ENCODE data around the gene LONP2. TPM values are rescaled to one million over a fixed set of nuclear protein-coding genes. Genes with fewer than 3 reads are reported as not detected.

The LONP2 gene
- total and polyA plus RNA-seq, 10 of the 15 experiments (the other 5 are each of a cell fraction or from before 2014, with no cell fraction given): 8.3 to 48.0 (median 34.8) TPM

DNA sequence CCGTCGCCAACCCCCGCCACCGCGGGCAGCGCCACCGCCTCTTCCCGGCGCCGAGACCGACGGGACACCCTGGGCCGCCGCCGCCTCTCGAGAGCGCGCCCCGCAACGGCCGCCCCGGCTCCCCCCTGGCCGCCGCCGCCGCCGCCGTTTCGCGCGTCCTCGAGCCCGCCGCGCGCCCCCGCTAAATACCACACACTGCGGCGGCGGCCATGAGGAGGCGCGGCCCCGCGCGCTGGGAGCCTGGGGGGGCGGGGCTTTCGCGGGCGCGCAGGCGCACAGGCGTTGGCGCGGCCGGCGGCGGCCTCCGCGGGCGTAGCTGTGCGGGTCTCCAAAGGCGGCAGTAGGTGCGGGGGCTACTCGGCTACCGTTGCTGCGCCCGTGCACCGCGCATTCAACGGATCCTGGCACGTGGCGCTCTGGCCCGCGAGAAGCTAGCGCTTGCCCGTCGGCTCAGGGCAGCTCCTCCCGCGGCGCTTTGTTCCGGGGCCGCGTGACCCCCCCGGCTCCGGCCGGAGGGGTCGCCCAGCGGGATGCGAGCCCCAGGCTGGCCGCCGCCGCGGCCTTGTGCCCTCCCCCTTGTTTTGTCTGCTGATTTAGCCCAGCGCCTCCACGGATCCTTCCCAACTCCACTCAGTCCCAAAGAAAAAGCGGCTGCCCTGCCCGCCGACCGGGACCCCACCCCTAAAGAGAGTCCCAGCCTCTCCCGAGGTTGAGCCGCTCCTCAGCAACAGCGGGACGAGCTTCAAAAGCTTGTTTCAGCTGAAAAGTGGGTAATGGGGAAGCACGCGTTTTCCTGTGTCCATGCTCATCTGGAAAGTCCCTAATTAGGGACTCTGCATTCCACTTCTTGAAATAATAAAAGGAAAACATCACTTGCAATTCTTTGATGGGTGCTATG is 141.4 kb downstream of the LONP2 start, which contains the start of gene SIAH1 (continued):
- TF ChIP-seq ZZZ3 (IDR thresholded peaks at IDR 0.05; ENCODE audit: control insufficient read depth, insufficient read length, low read depth): no peak
- TF ChIP-seq, protein P1, sequence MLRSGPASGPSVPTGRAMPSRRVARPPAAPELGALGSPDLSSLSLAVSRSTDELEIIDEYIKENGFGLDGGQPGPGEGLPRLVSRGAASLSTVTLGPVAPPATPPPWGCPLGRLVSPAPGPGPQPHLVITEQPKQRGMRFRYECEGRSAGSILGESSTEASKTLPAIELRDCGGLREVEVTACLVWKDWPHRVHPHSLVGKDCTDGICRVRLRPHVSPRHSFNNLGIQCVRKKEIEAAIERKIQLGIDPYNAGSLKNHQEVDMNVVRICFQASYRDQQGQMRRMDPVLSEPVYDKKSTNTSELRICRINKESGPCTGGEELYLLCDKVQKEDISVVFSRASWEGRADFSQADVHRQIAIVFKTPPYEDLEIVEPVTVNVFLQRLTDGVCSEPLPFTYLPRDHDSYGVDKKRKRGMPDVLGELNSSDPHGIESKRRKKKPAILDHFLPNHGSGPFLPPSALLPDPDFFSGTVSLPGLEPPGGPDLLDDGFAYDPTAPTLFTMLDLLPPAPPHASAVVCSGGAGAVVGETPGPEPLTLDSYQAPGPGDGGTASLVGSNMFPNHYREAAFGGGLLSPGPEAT (IDR thresholded peaks at IDR 0.05; ENCODE audit: low read depth): peak; percentile 69
- TF ChIP-seq MXI1 (IDR thresholded peaks at IDR 0.05; ENCODE audit: low read depth, low read length): no peak
- TF ChIP-seq FOS (IDR thresholded peaks at IDR 0.05; ENCODE audit: borderline replicate concordance, extremely low read depth, insufficient read length): no peak
- TF ChIP-seq BACH1 (IDR thresholded peaks at IDR 0.05; ENCODE audit: borderline replicate concordance): peak; percentile 40
- TF ChIP-seq CBX3 (IDR thresholded peaks at IDR 0.05; ENCODE audit: borderline replicate concordance, low read depth): no peak
- no peak for TF ChIP-seq CHD1 (IDR thresholded peaks at IDR 0.05; ENCODE audit: low read depth, low read length)
- TF ChIP-seq KDM1A (IDR thresholded peaks at IDR 0.05; ENCODE audit: borderline replicate concordance): no peak
- TF ChIP-seq HCFC1 (IDR thresholded peaks at IDR 0.05; ENCODE audit: low read length): no peak
- TF ChIP-seq NBN (IDR thresholded peaks at IDR 0.05): no peak
- no peak for TF ChIP-seq PAX8 (IDR thresholded peaks at IDR 0.05)
- TF ChIP-seq SIN3A (IDR thresholded peaks at IDR 0.05; ENCODE audit: low read depth, low read length): peak; percentile 21; the same call in 1 of the 2 replicates
- no peak for TF ChIP-seq ATF7 (IDR thresholded peaks at IDR 0.05; ENCODE audit: low read depth)
- TF ChIP-seq, protein P2, sequence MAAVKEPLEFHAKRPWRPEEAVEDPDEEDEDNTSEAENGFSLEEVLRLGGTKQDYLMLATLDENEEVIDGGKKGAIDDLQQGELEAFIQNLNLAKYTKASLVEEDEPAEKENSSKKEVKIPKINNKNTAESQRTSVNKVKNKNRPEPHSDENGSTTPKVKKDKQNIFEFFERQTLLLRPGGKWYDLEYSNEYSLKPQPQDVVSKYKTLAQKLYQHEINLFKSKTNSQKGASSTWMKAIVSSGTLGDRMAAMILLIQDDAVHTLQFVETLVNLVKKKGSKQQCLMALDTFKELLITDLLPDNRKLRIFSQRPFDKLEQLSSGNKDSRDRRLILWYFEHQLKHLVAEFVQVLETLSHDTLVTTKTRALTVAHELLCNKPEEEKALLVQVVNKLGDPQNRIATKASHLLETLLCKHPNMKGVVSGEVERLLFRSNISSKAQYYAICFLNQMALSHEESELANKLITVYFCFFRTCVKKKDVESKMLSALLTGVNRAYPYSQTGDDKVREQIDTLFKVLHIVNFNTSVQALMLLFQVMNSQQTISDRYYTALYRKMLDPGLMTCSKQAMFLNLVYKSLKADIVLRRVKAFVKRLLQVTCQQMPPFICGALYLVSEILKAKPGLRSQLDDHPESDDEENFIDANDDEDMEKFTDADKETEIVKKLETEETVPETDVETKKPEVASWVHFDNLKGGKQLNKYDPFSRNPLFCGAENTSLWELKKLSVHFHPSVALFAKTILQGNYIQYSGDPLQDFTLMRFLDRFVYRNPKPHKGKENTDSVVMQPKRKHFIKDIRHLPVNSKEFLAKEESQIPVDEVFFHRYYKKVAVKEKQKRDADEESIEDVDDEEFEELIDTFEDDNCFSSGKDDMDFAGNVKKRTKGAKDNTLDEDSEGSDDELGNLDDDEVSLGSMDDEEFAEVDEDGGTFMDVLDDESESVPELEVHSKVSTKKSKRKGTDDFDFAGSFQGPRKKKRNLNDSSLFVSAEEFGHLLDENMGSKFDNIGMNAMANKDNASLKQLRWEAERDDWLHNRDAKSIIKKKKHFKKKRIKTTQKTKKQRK (IDR thresholded peaks at IDR 0.05; ENCODE audit: low read depth, low read length): no peak
- 0 out of 3 replicates have a peak, but pooled peaks have one; percentile 27 for TF ChIP-seq POU2F2 (IDR thresholded peaks at IDR 0.05; ENCODE audit: borderline replicate concordance, low read depth, low read length)
- TF ChIP-seq FOXK2 (IDR thresholded peaks at IDR 0.05): no peak
- TF ChIP-seq SP1 (IDR thresholded peaks at IDR 0.05; ENCODE audit: low read depth, low read length): no peak
- TF ChIP-seq BCL11A (IDR thresholded peaks at IDR 0.05; ENCODE audit: low read depth, low read length): no peak
- TF ChIP-seq ZBED1 (IDR thresholded peaks at IDR 0.05; ENCODE audit: borderline replicate concordance): no peak
- 0 out of 2 replicates have a peak, but pooled peaks have one; percentile 17 for TF ChIP-seq MTA2 (IDR thresholded peaks at IDR 0.05; ENCODE audit: low read depth)
- no peak for TF ChIP-seq SPI1 (IDR thresholded peaks at IDR 0.05; ENCODE audit: borderline replicate concordance, insufficient read depth, low read depth, low read length)
- no peak for TF ChIP-seq MYB (IDR thresholded peaks at IDR 0.05; ENCODE audit: borderline replicate concordance, low read depth, low read length)
- TF ChIP-seq DPF2 (IDR thresholded peaks at IDR 0.05): peak; percentile 85
- peak; percentile 54 for TF ChIP-seq MEF2B (IDR thresholded peaks at IDR 0.05; ENCODE audit: partially characterized antibody, poor library complexity, severe bottlenecking)
- no peak for TF ChIP-seq YBX1 (IDR thresholded peaks at IDR 0.05)
- no peak; the same call in 1 of the 2 replicates for TF ChIP-seq USF2 (IDR thresholded peaks at IDR 0.05; ENCODE audit: borderline replicate concordance, low read depth, low read length)
